DND-41 (cell line): ENCODE measurements around the gene PLAC8.
"Not testable (repeated sequence)": the region's sequence is repeated elsewhere in the genome, so short reads cannot be mapped to it uniquely, and the experiment has no call there.

Experiments used
- EZH2 ChIP-seq: IDR thresholded peaks from 3 replicates; pipeline ENCODE4 v1.6.1; 2012; ENCODE audit warnings: borderline replicate concordance, low read depth, mild to moderate bottlenecking, moderate library complexity, low read length, inconsistent platforms; ENCODE audit not compliant: severe bottlenecking
- TF ChIP-seq, protein P1 (sequence below): IDR thresholded peaks from 2 replicates; pipeline ENCODE4 v1.5.1; 2012; ENCODE audit warnings: borderline replicate concordance, low read length, moderate library complexity, mild to moderate bottlenecking; ENCODE audit not compliant: poor library complexity, severe bottlenecking; ENCODE audit errors: extremely low read depth

DNA sequence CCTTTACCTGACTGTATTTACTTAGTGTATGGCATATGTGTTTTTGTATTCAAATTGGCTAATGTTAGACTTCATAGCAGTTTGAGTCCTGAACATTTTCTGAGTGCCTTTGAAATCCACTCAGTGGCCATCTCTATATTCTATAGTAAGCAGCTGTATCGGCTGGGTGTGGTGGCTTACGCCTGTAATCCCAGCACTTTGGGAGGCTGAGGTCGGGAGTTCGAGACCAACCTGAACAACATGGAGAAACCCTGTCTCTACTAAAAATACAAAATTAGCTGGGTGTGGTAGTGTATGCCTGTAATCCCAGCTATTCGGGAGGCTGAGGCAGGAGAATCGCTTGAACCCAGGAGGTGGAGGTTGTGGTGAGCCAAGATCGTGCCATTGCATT lies 2.8 kb downstream of the PLAC8 start:
- TF ChIP-seq, protein P1, sequence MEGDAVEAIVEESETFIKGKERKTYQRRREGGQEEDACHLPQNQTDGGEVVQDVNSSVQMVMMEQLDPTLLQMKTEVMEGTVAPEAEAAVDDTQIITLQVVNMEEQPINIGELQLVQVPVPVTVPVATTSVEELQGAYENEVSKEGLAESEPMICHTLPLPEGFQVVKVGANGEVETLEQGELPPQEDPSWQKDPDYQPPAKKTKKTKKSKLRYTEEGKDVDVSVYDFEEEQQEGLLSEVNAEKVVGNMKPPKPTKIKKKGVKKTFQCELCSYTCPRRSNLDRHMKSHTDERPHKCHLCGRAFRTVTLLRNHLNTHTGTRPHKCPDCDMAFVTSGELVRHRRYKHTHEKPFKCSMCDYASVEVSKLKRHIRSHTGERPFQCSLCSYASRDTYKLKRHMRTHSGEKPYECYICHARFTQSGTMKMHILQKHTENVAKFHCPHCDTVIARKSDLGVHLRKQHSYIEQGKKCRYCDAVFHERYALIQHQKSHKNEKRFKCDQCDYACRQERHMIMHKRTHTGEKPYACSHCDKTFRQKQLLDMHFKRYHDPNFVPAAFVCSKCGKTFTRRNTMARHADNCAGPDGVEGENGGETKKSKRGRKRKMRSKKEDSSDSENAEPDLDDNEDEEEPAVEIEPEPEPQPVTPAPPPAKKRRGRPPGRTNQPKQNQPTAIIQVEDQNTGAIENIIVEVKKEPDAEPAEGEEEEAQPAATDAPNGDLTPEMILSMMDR: not testable (repeated sequence)
- TF ChIP-seq EZH2: not testable (repeated sequence)
